Amniotic stem cell (primary cell): Measurements from ENCODE around the gene GCNT2.
"Not testable (repeated sequence)": the region's sequence is repeated elsewhere in the genome, so short reads cannot be mapped to it uniquely, and the experiment has no call there.

Source experiments
- DNase-seq: peaks from one replicate; lab custom pipeline; 2025; lab: John Stamatoyannopoulos, UW

Gene GCNT2

DNA sequence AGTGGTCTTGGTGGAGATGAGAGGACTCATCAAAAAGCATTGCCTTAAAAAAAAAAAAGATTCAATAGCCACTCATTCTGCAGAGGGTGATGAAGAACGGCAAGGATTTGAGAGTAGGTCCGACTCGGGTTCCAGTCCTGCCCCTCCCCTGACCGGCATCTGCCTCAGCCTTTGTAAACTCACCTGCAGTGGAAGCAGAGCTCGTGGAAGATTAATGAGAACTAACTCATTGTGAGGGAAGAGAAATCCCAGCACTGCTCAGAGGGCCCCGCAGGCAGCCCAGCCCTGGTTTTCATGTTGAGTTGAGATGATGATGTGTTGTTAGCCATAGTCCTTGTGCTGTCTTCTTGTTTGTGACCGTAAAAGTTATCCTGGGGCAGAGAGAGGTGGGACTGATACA, 59.4 kb downstream of the GCNT2 start:
- DNase-seq = no peak

DNA sequence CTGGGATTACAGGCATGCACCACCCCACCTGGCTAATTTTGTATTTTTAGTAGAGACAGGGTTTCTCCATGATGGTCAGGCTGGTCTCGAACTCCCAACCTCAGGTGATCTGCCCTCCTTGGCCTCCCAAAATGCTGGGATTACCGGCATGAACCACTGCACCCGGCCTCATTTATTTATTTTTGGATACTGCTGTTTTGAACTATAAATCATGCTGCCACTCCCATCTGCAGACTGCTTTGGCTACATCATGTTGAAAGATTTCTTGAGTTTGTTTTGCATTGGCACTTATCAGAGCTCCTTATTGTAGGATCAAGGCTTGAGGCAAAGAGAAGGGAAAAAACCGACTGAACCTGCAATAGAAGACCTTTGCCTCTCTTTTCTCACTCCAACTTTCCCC, 60.3 kb downstream of the GCNT2 start:
- DNase-seq = not testable (repeated sequence)

DNA sequence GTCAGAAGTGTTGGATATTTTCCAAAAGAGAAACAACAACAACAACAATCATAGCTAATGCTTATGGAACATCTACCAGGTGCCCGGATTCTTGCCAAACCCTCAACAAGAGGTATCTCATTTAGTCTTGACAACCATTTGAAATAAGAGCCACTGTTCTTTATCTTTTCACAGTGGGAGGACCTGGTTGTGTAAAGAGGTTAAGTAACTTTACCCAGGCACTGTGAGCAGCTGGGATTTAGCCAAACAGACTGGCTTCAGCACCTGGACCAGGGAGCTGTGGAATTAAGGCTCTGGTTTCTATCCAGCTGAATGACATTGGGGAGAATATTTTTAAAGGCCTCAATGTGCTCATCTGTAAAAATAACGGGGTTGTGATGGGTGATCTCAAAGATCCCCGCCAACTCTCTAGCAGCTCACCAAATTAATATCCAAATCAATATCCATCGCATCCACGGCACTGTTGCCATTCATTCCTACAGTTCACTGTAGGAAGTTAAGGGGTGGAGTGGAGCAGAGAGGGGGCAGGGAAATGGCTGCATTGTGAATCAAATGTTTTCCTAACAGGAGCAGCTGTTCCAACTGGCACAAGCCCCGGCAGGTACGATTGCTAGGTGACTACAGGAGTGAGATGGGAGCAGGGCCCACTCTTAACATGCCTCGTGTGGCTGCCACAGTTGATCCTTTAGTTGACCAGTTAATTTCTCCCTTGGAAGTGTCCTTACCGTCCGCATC, 61.8 kb downstream of the GCNT2 start:
- no peak for DNase-seq

DNA sequence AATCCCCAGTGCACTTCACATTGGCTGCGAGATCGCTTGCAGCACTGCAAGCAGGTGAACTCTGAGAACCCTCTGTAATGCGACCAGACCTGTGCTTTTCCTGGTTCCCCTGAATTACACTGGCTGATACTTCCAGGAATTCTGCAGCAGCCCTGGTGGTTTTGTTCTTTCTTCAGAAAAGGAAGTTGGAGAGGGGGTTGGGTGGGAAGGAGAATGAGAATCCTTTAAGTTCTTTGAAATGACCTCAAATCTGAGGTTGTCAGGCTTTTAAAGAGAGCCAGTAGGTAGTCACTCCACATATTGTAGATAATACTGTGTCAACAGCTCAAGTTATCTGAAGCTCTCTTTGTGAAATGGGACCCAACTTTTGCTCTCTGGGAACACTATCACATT, 62.4 kb downstream of the GCNT2 start:
- DNase-seq = no peak

DNA sequence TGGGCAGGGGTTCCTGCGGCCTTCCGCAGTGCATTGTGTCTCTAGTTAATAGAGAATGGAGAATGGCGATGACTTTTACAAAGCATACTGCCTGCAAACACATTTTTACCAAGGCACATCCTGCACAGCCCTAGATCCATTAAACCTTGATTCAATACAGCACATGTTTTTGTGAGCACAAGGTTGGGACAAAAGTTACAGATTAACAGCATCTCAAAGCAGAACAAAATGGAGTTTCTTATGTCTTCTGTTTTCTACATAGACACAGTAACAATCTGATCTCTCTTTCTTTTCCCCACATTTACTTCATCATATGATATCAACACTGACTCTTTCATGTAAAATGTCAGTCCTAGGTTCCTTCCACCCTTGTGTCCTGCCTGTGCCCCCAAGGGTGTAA, 63.5 kb downstream of the GCNT2 start:
- DNase-seq = no peak

DNA sequence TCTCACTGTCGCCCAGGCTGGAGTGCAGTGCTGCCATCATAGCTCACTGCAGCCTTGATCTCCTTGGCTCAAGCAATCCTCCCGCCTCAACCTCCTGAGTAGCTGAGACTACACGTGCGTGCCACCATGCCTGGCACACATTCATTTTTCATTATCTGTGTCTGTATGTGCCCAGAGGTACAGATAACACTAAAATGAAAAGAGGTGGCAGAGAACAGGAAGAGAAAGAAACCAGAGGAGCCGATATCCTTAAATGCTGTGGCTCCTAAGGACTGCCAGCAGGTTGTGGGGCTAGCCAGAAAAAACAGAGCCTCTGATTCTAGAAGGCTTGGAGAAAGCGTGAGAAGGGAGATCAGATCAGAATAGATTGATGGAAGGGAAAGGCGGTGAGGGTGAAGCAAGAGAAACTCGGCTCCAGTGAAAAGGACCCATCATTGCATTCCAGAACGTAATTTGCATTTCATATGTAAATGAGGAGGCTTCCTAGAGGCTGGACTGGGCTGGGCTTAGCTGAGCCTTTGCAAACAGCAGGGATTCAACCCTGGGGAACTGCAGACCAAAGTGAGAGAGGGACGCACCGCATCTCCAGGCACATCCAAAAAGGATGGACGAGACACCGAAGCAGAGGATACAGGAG, 64.2 kb downstream of the GCNT2 start:
- DNase-seq = no peak

DNA sequence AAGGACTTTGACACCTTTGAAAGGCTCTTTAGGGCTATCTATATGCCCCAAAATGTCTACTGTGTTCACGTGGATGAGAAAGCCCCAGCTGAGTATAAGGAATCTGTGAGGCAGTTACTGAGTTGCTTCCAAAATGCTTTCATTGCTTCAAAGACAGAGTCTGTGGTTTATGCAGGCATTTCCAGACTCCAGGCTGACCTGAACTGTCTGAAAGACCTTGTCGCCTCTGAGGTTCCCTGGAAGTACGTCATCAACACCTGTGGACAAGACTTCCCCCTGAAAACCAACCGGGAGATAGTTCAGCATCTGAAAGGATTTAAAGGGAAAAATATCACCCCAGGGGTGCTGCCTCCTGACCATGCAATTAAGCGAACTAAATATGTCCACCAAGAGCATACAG, 65.2 kb downstream of the GCNT2 start:
- DNase-seq = no peak

DNA sequence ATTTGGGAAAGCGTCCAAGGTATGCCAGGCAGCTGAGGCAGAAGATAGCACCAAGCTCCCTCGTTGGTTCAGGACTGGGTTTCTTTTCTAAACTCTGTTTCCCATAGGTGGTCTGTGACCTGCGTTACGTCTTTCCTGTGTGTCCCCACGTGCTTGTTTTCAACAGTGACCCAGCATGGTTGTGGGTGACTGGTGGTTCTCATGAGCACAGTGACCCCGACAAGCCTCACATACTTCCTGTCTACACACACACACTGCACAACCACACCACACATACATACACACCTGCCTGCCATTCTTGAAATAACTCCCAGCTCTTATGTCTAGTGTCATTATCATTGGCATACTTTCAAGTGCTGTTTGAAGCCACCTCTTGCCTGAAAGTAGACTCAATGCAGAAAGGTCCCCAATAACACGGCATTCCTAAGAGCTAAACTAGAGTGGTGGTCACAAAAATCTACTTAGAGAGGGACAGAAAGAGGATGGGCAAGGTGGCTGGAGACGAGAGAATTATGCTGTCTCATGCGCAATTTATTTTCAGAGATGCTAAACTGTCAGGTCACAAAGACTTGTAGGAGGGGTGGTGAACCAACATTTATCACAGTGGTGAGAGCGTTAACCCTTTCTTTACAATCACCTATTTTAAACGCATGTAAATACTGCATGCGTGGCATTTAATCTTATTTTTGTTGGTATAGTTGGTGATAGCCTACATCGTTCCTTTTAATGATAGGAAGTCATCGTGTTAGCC, 66.7 kb downstream of the GCNT2 start:
- DNase-seq = no peak

DNA sequence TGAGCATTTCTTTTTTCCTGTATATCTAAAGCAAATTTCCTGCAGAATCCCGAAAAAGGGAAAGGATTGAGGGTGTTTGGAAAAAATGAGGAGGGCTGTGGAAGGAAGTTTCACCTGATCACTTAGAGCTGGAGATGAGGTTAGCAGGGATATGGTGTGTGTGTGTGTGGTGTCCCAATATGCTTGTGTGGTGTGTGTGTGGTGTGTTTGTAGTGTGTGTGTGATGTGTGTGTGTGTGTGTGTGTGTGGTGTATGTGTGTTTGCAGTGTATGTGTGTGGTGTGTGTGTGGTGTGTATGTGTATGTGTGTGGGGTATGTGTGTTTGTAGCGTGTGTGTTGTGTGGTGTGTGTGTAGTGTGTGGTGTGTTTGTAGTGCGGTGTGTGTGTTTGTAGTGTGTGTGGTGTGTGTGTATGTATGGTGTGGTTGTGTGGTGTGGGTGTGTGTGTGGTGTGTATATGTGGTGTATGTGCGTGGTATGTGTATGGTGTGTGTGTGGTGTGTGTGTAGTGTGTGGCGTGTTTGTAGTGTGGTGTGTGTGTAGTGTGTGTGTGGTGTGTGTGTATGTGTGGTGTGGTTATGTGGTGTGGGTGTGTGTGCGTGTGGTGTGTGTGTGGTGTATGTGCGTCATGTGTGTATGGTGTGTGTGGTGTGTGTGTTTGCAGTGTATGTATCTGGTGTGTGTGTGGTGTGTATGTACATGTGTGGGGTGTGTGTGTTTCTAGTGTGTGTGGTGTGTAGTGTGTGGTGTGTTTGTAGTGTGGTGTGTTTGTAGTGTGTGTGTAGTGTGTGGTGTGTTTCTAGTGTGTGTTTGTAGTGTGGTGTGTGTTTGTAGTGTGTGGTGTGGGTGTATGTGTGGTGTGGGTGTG, 67.6 kb downstream of the GCNT2 start:
- DNase-seq = no peak

DNA sequence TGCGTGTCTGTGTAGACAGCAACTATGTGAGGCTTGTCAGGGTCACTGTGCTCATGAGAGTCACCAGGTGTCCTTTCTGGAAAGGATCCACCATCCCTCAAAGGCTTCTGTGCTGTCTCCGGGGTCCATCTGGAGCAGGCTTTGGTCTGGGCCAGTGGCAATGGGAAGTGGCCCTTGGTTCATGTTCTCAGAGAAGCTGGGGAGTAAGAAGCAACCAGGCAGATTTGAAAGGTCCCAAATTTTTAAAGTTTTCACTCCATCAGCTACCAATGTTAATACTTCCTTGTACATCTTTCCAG, 68.2 kb downstream of the GCNT2 start:
- no peak for DNase-seq

DNA sequence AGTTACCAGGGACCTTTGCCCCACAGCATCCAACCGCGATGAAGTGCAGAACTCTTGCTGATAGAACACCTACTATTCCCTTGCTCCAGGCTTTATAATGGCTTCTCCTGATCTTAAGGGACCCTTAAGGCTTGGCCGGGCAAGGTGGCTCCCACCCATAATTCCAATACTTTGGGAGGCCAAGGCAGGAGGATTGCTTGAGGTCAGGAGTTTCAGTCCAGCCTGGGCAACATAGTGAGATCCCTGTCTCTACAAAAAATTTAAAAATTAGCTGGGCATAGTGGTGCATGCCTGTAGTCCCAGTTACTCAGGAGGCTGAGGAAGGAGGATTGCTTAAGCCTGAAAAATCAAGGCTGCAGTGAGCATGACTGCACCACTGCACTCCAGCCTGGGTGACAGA, 68.8 kb downstream of the GCNT2 start:
- DNase-seq = no peak

DNA sequence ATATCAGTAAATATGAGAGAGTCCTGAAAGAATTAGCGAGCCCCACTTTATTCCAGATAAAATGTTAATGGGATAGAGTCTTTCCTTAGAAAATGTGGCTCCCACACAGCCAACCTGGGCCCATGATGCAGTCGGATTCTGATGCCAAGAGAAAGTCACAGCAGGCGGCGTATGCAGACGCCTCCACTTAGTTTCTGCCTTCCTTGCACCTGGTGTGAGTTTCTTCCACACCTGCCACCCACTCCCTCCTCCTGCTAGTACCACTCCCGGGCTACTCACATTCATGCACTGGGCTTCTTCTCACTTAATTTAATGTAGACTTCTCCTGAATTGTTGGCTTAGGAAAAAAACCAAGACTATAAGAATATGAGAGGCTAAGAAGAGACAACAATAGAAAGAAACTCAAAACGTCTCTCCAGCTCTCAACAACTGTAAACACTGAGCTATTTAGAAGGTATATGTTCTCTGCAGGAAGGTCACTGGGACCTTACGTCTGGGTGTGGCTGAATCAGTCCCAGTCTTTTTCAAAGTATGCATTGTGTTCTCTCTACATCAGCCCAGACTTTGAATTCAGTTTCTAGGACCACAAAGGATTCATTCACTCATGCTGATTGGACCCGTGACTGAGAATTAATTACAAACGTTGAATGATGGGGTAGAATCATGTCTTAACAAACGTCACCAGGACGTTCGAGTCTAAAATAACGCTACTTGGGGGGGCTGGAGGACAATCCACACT, 70.4 kb downstream of the GCNT2 start:
- no peak for DNase-seq

DNA sequence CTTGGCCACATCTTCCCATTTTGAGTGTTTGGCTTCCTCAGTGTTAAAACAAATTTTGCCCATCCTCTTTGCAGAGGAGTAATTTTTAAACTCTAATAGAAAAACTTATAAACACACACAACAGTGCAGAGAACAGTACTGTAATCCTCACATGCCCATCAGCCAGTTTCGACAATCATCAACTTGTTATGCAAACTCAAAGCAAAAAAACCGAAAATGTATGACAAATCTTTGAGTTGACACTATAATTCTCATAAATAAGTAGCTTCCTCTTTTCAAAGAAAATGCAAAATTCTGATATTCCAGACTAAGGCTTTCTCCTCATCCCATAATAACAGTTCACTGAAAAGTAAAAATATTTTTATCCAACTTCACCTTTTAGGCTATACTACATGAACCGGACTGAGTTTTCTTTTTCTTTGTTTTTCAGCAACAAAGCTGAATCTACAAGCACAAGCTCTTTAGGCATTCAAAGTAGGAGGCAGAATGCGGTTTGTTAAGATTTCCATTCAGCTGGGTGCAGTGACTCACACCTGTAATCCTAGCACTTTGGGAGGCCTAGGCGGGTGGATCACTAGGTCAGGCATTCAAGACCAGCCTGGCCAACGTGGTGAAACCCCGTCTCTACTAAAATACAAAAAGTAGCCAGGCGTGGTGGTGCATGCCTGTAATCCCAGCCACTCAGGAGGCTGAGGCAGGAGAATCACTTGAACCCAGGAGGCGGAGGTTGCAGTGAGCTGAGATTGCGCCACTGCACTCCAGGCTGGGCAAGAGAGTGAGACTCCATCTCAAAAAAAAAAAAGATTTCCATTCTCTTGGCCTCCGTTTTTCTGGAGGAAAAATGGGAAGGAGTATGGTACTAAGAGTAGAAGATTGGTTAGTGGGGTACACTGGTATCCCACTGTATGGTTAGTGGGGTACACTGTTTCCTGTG, 74.8 kb downstream of the GCNT2 start:
- no peak for DNase-seq

DNA sequence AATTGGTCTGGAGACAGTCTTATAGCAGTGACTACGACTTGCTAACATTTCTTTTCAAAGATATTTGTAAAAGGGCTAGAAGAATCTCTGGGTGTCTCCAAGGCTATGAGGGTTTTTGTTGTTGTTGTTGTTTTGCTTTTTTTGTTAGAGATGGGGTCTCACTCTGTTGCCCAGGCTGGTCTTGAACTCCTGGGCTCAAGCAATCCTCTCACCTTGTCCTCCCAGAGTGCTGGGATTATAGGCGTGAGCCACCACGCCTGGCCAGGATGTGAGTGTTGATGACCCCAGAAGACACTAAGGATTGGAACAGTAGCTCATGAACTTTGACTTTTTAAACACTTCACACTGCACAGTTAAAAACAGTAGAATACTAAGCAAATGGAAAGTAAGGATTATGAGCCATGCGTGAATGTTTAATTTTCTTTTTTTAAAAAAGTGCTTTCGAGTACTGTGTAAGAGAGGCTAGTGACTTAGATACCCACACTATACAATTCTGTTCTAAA, 76.4 kb downstream of the GCNT2 start:
- no peak for DNase-seq

DNA sequence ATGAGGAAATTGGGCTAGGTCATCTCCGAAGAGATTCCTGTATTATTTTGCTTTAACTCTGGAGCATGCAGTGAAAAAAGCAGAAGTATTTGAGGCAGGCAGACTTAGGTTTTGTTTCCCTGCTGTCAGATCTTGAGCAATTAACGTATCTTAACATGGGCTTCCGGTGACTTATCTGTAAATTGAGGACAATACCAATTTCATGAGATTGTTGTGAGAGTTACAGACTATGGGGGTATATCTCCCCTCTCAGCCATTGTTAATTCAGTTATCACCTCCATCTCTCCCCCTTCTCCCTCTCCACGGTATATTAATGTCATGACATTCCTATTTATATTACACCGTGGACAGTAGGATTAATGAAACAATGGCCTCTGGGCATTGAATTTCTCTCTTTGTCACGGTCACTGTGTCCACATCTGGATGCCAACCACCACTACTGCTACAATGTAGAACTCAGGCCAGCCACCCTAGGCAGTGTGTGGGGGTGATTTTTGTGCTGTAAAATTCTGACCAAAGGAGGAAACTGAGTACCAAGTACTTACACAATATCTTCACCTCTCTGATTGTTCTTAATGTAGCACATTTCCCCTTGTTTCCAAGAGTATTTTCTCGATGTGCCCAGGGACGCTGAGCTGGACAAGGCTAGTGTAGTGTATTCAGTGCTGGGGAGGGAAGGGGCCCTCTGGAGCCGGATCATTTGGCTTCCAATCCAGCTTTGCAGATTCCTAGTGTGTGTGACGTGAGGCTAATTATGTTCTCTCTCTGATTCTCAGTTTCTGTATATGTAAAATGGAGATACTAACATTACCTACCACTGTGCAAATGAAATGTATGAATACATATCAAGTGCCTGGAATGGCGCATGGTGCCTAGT, 77.2 kb downstream of the GCNT2 start:
- DNase-seq = no peak

DNA sequence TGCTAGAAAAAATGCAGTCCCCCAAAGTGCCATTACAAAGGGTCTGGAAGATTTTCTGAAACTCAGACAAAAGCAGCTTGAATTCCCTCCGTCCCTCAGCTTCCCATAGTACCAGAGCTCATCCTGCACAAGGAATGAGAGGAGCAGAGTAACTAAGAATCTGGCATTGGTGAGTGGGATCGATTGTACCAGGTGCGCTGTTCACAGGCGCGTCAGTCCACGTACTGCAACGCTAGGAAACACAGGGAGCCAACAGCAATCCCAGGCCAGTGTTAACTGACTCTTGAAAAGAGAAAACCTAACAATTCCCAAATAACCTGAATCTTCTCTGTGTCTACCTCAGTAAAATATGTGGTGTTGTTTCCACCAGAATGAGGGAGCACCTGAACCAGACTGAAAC, 77.9 kb downstream of the GCNT2 start:
- DNase-seq = no peak

DNA sequence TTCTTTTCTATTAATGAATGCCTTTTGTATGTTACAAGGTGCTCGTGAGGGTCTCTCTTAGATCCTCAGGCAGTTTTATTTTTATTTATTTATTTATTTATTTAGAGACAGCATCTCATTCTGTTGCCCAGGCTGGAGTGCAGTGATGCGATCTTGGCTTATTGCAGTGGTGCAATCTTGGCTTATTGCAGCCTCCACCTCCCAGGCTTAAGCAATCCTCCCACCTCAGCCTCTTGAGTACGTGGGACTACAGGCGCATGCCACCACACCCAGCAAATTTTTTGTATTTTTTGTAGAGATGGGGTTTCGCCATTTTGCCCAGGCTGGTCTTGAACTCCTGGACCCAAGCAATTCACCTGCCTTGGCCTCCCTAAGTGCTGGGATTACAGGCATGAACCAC, 79.5 kb downstream of the GCNT2 start:
- DNase-seq = not testable (repeated sequence)

DNA sequence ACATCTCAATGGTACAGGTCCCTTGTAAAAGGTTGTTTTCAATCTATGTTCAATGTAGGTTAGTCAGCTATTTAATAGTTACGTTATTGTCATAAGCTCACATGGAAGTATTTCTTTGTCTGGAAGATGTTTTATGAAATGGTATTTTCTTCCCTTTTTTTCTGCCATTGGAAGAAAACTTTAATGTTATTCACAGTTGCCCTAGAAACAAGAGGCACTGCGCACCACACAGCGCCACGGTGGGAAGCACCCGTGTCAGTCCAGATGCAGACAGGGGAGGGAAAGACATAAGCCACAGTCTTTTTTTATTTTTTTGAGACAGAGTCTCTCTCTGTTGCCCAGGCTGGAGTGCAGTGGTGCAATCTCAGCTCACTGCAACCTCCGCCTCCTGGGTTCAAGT, 82.1 kb downstream of the GCNT2 start:
- no peak for DNase-seq

DNA sequence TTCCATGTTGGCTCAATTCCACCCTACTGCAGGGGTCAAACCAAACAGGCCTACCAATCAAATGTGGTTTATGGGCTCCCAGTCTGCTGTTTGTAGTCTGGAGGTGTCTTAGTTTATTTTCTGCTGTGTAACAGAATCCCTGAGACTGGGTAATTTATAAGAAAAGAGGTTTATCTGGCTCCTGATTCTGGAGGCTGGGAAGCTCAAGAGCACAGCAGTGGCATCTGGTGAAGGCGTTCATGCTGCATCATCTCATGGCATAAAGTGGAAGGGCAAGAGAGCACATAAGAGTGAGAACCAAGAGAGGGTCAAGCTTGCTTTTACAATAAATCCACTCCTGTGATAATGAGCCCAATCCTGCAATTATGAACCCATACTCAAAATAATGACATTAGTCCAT, 87.9 kb downstream of the GCNT2 start:
- DNase-seq = no peak

DNA sequence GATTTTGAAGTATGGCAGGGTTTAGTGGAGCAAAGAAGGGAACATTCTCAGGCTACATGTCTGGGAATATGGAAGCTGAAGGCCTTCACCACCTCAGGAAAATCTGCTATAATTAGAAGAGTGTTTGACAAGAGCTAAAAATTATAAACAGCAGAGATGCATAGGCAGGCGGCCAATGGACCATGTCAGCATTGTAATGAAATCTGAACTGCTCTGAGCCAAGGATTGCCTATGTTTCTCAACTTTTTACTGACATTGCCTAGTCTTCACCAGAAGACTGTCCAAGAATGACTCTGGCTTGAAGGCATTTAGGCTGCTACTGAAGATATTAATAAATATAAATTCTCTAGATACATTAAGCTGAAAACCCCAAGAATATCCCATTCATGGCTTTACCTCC, 89.1 kb downstream of the GCNT2 start:
- DNase-seq = no peak
